Peyer's patch (tissue), 4 donors: ENCODE results near the gene HRH4.

Source experiments
- POLR2A ChIP-seq, 2 donors: fragments of 450-650 bp; IDR thresholded peaks; one replicate each; pipeline ENCODE4 v1.5.1; 2017; ENCODE audit warnings: antibody characterized with exemption in 2 of 2, mild to moderate bottlenecking in 2 of 2, moderate library complexity in 2 of 2
- TF ChIP-seq, protein P1 (sequence below), 6 experiments: fragments of 450-650 bp in 4 of 6; fragments of 200-600 bp in 2 of 6; sonication (generic) in 1 of 6; IDR thresholded peaks; one replicate each; pipeline ENCODE4 v1.5.1; 2017 to 2019; ENCODE audit warnings: antibody characterized with exemption in 6 of 6, mild to moderate bottlenecking in 3 of 6, moderate library complexity in 1 of 6

- TF ChIP-seq, protein P1, sequence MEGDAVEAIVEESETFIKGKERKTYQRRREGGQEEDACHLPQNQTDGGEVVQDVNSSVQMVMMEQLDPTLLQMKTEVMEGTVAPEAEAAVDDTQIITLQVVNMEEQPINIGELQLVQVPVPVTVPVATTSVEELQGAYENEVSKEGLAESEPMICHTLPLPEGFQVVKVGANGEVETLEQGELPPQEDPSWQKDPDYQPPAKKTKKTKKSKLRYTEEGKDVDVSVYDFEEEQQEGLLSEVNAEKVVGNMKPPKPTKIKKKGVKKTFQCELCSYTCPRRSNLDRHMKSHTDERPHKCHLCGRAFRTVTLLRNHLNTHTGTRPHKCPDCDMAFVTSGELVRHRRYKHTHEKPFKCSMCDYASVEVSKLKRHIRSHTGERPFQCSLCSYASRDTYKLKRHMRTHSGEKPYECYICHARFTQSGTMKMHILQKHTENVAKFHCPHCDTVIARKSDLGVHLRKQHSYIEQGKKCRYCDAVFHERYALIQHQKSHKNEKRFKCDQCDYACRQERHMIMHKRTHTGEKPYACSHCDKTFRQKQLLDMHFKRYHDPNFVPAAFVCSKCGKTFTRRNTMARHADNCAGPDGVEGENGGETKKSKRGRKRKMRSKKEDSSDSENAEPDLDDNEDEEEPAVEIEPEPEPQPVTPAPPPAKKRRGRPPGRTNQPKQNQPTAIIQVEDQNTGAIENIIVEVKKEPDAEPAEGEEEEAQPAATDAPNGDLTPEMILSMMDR (IDR thresholded peaks at IDR 0.05): no peak
- no peak for TF ChIP-seq POLR2A (IDR thresholded peaks at IDR 0.05)
Observed at GRCh38 chr18:24470805-24471204, 10.4 kb downstream of the HRH4 start.
